ENCODE measurements around the gene IER3. TPM values are rescaled to one million over a fixed set of nuclear protein-coding genes. Genes with fewer than 3 reads are reported as not detected.
A peak's percentile ranks its signal among the peaks of the same experiment; 100 is the strongest.

IER3 gene
- total and polyA plus RNA-seq, 9 of the 15 experiments (the other 6 are each of a cell fraction or from before 2014, with no cell fraction given) = 1.5 to 30.0 (median 11.5) TPM

GRCh38 chr6:30769088-30769852 is 24.9 kb upstream of the IER3 start (continued):
- TF ChIP-seq NR4A1 (CRISPR knock-in tag; IDR thresholded peaks at IDR 0.05) = 0 out of 2 replicates have a peak, but pooled peaks have one; percentile 89
- TF ChIP-seq NR4A1 (tag; IDR thresholded peaks at IDR 0.05) = no peak; the same call in 1 of the 2 replicates
- no peak for TF ChIP-seq SIX5 (IDR thresholded peaks at IDR 0.05; ENCODE audit: borderline replicate concordance in 1 of 2, insufficient read depth in 1 of 2, low read depth in 1 of 2, low read length in 2 of 2)
- TF ChIP-seq ZNF551 (CRISPR knock-in tag; IDR thresholded peaks at IDR 0.05) = no peak
- no peak for TF ChIP-seq CBX8 (IDR thresholded peaks at IDR 0.05; ENCODE audit: borderline replicate concordance, extremely low read depth, low read depth, low read length, poor library complexity, severe bottlenecking)
- TF ChIP-seq ARNT (IDR thresholded peaks at IDR 0.05) = no peak
- 0 out of 4 replicates have a peak, but pooled peaks of 1 of the 2 experiments have one; percentile 61 for TF ChIP-seq ZMIZ1 (IDR thresholded peaks at IDR 0.05; ENCODE audit: low read depth in 2 of 2, low read length in 2 of 2)
- TF ChIP-seq MNT (conservative IDR thresholded peaks at IDR 0.05) = peak in 1 of 2 experiments; percentile 64; a peak in 1 of 4 replicates
- no peak for TF ChIP-seq ZNF280B (CRISPR knock-in tag; IDR thresholded peaks at IDR 0.05)
- TF ChIP-seq MYNN (IDR thresholded peaks at IDR 0.05) = no peak; the same call in 1 of the 2 replicates
- no peak for TF ChIP-seq MYNN (CRISPR knock-in tag; IDR thresholded peaks at IDR 0.05)
- no peak for TF ChIP-seq ZNF140 (CRISPR knock-in tag; IDR thresholded peaks at IDR 0.05)
- no peak for TF ChIP-seq SMAD2 (IDR thresholded peaks at IDR 0.05; ENCODE audit: low read depth, low read length)
- 0 out of 2 replicates have a peak, but pooled peaks have one; percentile 55 for TF ChIP-seq DNMT1 (IDR thresholded peaks at IDR 0.05)
- TF ChIP-seq CLOCK (CRISPR knock-in tag; IDR thresholded peaks at IDR 0.05; ENCODE audit: borderline replicate concordance) = no peak
